22Rv1 (cell line): ENCODE measurements around the gene PHF20.

ENCODE experiments used
- H3K27ac ChIP-seq: fragments of 450-650 bp; 2 replicates; pipeline ENCODE4 v1.5.1; 2017
- CTCF ChIP-seq: fragments of 450-650 bp; IDR thresholded peaks from 2 replicates; pipeline ENCODE4 v1.5.1; 2017; ENCODE audit warnings: mild to moderate bottlenecking
- ZFX ChIP-seq: fragments of 450-650 bp; IDR thresholded peaks from 2 replicates; pipeline ENCODE4 v1.6.1; 2017; ENCODE audit warnings: antibody characterized with exemption, borderline replicate concordance

Gene PHF20

GRCh38 chr20:35807877-35808276, 36.1 kb downstream of the PHF20 start:
- TF ChIP-seq CTCF (no peak), ZFX (no peak)
- no peak overlapping the region for H3K27ac ChIP-seq

- no peak for TF ChIP-seq ZFX
- TF ChIP-seq CTCF, result no peak
- H3K27ac ChIP-seq, result no peak overlapping the region
These were observed 48.9 kb downstream of the PHF20 start for GRCh38 chr20:35820715-35821114.

DNA sequence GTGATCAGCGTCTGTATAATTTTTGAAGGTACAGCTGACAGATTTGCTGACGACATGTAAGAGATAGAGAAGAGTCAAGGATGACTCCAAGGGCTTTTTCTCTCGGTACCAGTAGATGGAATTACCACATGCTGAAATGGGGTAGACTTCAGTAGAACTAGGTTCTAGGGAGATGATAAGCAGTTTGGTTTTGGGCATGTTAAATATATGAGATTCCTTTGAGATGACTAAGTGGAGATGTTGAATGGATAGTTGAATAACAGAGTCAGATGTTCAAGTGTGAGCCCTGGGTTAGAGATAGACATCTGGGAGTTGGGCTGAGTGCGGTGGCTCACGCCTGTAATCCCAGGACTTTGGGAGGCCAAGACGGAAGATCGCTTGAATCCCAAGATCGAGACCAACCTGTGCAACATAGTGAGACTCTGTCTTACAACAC, 50.0 kb downstream of the PHF20 start:
- no peak overlapping the region for H3K27ac ChIP-seq

DNA sequence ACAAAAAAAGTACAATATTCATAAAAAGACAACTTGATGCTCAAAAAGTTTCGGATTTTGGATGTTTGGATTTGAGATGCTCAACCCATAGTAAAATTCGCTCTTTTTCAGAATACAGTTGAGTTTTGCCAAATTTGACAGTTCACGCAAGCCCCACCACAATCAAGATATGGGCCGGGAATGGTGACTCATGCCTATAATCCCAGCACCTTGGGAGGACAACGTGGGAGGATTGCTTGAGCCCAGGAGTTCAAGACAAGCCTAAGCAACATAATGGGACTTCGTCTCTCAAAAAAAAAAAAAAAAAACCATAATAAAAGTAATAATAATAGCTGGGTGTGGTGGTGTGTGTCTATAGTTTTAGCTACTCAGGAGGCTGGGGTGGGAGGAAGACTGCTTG, 51.3 kb downstream of the PHF20 start:
- no peak overlapping the region for H3K27ac ChIP-seq

More for the DNA sequence above, 50.0 kb downstream of the PHF20 start:
- TF ChIP-seq ZFX (no peak), CTCF (no peak)

GRCh38 chr20:35823937-35824336, 52.1 kb downstream of the PHF20 start:
- TF ChIP-seq ZFX (no peak), CTCF (no peak)
- H3K27ac ChIP-seq, result no peak overlapping the region

More for the DNA sequence above, 51.3 kb downstream of the PHF20 start:
- no peak for TF ChIP-seq ZFX

DNA sequence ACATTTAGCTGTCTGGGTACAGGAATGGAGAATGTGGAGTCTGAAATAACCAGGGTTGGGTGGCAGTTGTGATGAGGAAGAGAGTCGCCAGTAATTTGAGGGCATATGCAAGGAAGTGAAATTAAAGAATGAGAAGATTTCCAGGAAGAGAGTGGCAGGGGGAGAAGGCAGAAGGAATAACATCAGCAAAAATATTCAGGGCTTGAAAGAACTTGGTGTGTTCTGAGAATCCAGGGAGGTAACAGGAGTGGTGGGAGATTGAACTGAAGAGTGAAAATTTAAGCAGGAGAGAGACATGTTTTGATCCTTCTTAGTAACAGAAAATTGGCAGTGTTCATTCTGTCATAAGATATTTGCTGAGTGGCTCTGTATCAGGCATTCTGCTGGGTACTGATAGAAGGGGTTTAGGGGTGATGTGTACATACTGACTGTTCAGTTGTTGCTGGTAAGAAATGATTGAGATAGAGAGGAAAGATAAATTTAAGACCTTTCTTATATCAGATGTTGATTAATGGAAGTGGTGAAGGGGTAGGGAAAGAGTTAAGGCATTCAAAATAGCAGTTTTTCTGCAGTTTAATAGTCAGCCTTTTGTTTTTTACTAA, 54.7 kb downstream of the PHF20 start:
- TF ChIP-seq CTCF (no peak), ZFX (no peak)
- no peak overlapping the region for H3K27ac ChIP-seq

DNA sequence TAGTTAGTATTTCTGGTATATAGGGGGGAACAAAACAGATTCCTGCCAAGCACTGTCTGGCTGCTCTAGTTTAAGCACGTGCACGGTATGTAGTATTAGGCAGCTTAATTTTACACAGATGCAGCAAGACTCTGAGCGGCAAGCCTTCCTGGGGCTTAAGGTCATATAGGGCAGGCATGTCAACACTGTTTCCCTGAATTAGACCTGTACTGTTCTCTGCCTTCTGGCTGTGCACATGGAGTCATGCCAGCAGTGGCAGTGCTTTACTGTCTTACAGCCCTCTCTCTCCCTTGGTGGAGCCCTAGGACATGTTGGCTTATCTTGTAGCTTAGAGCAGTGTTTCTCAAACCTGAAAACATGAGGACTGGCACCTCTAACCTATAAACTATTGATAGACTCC, 56.6 kb downstream of the PHF20 start:
- no peak overlapping the region for H3K27ac ChIP-seq
- TF ChIP-seq ZFX, result no peak
- TF ChIP-seq CTCF, result no peak

GRCh38 chr20:35828916-35829315, 57.1 kb downstream of the PHF20 start:
- no peak overlapping the region for H3K27ac ChIP-seq
- TF ChIP-seq CTCF (no peak), ZFX (no peak)
